IPS-NIHi7 (cell line): ENCODE data around the gene AFAP1.
A peak's percentile ranks its signal among the peaks of the same experiment; 100 is the strongest.

ENCODE experiments used
- DNase-seq: peaks from one replicate; pipeline ENCODE4 v3.0.0; 2012; ENCODE audit warnings: mixed read lengths; ENCODE audit errors: extremely low spot score

AFAP1 gene

DNA sequence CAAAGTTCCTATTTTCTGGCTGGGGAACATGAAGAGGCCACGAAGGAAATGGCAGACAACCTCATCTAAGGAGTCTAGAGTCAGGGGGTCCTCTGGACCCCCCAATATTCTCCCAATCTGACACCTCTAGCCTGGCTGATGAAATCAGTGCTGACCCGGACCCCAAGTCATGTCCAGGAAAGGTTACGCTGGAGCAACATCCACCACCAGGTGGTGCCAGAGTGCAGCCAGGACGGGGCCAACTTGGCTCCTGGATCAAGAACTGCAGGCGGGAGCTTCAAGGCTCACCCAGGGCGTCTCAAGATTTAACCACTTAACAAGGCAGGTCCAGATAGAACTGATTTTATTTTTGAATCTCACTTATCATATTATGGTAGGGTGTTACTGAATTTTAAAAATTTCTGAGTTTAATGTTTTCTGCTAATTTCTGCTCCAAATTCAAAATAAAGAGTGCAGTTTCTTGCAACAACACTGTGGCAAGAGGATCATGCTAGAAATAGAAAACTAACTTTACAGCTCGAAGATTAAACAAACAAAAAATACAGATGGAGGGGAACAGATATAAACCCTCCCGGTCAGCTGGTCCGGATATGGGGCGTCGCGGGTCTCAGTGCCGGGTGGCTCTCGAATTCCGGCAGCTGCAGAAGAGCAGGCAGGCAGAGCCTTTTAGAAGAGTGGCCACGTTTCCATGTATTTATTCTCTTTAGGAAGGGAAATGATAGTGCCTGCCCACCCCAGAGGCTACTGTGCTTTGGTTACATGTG, 135.5 kb downstream of the AFAP1 start:
- peak; percentile 91 for DNase-seq

DNA sequence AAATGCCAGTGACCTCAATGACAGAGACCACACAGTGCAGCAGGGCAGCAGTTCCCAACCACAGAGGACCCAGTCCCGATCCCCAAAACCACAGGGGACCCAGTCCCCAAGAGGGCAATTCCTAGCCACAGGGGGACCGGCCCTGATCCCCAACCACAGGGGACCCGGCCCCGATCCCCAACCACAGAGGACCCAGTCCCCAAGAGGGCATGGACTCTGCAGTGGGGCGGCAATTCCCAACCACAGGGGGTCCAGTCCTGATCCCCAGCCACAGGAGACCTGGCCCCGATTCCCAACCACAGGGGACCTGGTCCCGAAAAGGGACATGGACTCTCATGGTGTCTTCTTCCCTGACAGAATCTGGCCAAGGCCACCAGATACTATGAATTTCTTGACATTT, 136.3 kb downstream of the AFAP1 start:
- DNase-seq = no peak

DNA sequence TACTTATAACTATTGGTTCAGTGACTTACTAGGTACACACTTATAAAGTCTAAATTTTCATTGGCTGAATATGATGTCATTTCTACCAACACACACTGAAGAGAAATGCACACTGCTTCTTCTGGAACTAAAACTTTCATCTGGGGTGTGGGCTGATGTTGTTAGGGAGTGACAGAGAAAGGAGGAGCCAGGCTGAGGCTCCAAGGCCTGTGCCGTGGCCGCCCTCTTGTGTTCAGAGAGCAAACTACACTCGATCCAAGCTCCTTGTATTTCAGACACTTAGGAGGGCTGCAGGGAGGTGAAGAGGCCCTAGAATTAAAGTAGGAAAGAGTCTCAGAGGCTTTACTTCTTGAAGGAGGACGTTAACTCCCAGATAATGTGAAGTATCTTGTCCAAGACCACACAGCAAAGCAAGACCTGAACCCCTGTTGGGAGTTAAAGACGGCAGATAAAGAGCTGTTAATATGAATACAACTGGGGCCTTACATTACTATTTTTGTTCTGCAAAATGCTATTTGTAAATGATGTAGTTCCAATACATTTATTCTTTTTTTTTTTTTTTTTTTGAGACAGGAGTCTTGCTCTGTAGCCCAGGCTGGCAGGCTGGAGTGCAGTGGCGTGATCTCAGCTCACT, 137.5 kb downstream of the AFAP1 start:
- DNase-seq = peak; percentile 88

DNA sequence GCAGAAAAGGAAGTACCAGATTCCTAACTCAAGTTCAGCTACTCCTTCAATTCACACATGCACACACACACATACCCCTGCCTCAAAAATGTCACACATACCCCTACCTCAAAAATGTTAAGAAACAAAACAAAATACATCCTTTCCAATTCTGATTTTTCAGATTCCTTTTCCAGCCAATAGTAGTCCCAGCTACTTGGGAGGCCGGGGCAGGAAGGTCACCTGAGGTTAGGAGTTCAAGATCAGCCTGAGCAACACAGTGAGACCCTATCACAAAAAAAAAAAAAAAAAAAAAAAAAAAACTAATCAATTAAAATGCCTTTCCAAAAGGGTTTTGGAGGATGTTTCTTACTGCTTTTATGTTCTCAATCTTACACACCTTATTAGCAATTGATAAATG, 138.0 kb downstream of the AFAP1 start:
- no peak for DNase-seq

DNA sequence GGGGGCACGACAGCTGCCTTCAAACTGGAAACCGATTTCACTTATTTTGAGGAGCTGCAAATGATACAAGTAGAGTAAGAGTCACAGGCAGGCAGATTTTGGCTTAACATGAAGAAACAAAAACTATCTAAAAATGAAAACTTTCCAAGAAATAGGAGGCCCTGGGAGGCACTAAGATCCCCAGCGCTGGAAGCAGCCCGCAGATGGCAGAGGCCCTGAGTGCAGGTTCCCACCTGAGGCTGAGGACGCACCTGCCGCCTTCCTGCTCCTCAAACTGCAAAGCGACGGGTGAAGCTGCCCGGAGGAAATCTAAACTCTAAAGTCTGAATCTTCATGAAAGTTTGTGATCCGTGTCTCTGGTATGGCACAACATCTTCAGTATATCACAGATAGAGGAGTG, 138.7 kb downstream of the AFAP1 start:
- no peak for DNase-seq

DNA sequence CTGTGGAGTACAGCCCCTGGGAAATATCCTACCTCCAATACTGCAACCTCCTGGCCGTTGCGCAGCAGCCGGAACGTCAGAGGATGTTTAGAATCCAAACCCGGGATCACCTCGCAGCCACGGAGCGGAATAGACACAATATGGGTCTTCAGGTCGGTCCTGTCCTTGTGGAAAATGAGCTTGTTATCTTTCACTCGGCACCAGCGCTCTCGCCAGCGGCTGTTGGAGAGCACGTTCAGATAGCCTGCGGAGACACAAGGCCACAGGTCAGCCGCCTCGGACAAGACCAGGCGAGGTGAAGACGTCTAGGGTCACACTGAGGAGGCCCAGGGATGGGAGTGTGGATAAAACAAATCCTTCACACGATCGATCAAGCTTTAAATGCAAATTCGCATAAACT, 139.3 kb downstream of the AFAP1 start:
- DNase-seq = no peak

DNA sequence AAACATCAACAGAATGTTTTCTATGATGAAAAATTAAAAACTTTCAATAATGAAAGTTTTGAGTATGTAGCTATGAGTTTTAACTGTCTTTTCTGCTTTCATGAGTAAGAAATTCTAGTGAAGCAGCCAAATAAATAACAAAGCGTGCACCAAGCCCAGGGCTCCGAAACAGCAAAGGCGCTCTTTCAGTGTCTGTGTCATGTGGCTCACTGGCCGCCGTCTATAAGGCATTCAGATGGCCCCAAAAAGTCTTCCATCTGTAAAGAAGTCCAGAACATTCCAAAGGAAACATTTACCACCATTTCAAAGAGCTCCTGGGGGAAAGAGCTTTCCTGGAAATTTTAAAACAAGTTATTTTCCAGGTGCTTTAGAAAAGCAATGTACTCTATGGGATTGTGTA, 139.9 kb downstream of the AFAP1 start:
- no peak for DNase-seq

DNA sequence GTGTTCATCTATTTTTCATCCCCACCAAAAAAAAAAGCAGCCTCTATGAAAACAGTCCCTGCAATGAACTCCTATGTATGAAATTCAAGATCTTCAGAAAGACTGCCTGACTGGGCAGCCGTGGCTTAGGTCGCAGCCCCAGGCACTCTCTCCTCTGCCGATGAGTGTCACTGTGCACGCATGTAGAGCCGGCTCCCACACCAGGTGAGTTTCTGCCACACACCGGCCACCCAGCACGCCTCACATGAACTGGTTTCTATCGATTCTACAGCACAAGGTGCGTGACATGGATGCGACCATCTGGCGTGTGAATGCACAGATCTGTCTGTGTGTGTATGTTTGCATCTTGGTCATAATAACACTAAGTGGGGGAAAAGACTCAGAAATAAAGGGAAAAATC, 140.4 kb downstream of the AFAP1 start:
- DNase-seq = no peak

DNA sequence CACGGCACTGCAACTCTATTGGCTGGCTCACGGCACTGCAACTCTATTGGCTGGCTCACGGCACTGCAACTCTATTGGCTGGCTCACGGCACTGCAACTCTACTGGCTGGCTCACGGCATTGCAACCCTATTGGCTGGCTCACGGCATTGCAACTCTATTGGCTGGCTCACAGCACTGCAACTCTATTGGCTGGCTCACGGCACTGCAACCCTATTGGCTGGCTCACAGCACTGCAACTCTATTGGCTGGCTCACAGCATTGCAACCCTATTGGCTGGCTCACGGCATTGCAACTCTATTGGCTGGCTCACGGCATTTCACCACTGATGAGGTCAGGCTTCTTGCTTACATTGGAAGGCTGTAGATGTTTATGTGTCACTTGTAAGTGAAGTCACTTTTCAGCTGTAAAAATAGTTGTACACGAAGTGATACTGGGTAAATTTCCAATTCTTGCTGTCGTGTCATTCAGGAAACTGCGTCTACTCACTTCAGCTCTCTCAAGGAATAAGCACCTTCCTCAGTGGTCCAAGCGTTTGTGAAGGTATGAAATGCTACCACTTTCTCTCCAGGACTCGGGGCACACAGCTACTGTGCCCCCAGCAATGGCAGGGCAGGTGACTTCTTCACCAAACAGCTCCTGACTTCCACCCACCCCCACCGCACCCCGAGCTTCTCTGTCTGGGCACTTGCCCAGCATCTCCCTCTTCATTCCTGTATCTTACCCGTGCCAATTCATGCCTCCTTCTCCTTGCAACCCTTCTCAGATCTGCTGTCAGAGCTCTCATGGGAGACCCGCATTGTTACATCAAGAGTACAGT, 141.3 kb downstream of the AFAP1 start:
- DNase-seq = no peak

DNA sequence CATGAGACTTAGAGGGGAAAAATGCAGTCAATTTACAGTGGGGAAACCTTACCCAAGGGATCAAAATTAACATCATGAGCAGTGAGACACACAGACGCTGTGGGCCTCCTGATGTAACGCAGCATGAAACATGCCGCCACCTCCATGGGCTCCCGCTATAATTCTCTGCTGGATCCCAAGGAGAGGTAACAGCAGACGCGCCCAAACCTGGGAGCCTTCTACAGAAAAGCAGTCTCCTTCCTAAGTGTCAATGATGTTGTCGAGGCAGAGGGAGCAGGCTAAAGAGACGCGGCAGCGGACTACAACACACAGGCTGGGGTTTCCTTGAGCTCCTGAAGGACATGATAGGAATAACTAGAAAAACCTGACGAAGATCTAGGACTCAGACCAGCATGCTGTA, 142.3 kb downstream of the AFAP1 start:
- DNase-seq = no peak

DNA sequence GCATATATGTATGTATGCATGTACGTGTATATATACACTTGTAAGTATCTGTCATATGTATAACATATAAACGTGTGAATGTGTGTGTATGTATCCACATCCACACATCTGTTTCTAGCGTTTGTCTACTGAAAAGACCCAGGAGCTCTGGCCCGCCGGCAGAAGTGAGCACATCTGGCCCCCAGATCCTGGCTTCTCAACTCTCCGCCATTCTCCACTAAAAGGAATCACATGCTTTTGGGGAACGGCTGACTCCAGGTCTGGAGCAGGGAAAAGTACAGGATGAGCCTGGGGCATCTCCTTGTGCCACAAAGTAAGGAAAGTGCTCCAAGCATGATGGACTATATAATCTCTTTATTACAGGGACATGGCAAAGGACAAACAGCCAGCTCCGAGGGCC, 143.7 kb downstream of the AFAP1 start:
- no peak for DNase-seq

DNA sequence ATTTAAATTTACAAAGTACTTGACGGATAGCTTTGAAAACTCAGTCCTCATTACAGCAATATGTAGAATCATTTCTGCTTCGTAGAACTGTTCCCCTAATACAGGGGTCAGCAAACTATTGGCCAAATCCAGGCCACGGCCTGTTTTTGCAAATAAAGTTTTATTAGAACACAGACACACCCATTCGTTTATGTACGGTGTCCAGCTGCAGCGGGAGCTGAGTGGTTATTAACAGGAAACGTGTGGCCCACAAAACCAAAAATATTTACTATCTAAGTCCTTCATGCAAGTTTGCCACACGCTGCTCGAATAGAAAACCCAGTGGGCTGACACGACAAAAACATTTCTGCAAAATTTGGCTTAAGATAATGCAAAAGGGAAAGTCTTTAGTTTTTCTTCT, 146.5 kb downstream of the AFAP1 start:
- DNase-seq = no peak

DNA sequence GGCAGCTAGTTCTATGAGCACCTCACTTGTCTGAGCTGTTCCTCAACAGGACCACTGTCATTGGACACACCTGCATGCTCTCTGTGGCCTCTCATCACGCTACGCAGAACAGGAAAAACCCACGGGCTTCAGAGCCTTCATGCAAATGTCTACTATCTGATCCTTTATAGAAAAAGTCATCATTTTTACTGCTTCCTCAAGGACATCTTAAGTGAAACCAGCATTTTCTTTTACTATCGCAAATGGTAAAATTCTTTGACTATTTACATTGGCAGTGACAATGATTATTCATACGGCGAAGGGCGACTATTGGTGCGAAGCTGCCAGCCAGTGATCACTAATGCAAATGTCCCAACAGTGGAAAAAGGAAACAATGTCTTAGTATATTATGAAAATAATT, 147.0 kb downstream of the AFAP1 start:
- DNase-seq = no peak

DNA sequence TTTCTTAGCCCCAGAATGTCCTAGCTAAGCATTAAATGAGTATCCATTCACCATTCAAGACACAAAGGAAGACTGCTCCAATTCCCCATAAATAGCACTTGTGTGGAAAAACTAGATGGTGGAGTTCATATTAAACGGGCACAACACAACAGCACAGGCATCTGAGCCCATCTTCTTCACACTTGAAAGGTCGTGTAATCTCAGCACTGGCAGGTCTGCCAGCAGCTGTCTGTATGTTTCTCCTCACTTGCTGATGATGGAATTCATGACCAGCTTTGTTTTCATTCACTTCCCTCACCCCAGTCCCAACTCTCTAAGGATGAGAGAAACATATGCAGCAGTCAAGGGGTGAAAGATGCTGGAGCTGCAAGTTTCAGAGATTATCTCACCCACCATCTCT, 148.7 kb downstream of the AFAP1 start:
- no peak for DNase-seq

DNA sequence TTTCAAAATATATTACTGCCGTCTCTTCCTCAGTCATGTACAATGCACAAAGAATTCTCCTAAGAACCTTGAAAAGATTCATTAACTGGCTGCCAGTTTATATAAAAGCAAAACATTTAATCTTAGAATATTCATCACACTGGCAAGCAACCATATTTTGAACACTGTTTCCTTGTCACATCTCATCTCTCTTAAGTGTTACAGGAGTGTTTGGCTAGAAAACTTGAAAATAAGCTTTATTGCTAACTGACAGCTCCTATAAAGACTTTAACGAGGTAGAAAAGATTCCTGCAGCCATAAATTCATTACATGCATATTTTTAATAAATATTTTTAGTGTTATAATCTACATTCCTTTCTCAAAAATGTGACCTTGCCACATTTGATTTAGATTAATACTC, 149.6 kb downstream of the AFAP1 start:
- no peak for DNase-seq

DNA sequence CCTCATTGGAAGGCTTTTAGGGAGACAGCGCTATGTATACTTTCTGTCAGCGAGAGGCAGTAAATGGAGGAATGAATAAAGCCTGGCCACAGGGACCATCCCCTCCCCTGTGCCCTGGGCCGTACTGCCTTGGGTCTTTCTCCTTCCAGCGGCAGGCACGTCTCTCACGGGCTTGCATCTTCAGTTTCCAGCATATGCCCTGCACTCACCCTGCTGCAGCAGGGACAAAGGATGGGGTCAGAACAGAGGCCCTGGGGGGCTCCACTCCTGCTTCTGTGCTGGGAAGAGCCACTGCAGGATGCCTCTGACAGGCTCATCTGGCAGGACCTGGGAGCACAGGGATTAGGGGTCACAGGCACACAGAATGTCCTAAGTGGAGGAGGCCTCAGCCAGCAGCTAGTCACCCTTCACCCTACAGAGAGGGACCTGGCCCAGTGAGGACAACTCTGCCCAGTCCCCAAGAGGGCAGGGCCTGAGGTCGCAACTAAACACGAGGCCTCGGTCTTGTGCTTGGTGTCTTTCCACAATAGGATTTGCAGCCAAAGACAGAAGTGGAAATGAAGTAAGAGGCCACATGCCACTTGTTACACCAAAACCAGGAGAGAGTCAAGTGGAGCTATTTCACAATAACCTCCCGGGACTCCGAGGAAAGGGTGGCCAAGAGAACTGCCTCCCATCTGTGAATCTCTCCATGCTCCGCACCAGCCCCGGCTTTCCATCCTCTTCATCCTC, 150.8 kb downstream of the AFAP1 start:
- no peak for DNase-seq

DNA sequence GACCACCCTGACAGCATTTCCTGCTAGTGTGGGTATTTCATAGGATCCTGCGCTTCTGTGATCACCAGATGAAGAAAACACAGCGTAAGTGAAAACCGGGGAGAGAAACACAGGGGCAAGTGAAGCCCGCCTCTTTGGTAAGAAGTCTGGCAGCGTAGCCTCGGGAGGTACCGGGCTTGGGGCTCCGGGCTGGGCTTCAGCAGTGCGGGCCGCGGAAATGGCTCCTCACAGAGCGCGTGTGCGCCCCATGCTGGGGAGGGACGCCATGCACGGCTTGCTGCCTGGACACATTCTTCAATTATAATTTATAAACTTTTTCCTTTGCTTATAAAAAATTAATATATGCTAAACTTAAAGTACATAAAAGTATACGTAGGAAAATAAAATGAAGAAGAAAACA, 151.5 kb downstream of the AFAP1 start:
- no peak for DNase-seq

DNA sequence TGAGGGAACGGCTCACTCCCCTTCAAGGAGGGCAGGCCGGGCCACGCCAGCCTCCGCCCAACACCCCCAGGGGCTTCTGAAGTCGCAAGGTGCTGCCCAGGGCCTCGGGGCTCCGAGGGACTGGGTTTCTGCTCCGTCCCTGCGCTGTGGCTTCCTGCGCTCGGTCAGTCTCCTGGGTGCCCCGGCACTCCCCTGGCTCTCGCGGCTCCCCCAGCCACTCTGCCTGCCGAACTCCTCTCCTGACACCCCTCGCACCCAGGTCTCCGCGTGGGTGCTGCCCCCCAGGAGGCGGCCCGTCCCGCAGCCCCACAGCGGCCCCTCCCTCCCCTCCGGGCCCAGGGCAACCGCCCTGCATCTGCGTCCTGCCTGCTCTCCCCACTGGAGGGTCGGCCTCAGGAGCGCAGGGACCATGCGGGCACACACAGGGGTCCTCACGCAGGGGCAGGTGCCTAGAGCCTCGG, 151.9 kb downstream of the AFAP1 start:
- DNase-seq = no peak

DNA sequence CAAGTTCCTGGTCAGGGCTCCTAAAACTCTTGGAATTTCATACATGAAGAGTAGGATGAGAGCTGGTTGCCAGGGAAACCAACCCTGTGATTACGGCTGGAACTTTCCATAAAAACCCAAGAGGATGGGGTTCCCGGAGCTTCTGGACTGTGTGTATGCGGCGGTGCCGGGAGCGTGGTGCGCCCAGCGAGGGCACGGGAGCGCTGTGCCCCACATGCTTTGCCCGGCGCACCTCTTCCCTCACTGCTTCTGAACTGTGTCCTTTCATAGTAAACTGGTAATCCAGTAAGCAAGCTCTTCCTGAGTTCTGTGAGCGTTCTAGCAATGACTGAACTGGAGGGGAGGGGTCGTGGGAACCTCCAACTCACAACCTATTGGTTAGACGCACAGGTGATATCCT, 152.6 kb downstream of the AFAP1 start:
- DNase-seq = no peak

DNA sequence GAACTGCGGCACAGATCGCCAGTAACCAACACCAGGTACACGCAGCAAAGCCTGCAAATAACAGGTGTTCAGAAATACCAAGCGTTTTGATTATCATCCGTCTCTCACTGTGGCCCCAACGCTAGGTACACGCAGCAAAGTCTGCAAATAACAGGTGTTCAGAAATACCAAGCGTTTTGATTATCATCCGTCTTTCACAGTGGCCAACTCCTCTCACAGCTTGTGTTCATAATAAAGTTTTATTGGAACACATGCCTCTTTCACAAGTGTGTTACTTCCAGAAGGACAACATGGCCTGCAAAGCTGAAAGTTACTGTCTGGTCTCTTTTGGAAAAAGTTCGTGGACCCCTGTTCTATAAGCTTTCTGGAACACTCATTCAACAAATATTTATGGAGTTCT, 153.1 kb downstream of the AFAP1 start:
- DNase-seq = no peak

DNA sequence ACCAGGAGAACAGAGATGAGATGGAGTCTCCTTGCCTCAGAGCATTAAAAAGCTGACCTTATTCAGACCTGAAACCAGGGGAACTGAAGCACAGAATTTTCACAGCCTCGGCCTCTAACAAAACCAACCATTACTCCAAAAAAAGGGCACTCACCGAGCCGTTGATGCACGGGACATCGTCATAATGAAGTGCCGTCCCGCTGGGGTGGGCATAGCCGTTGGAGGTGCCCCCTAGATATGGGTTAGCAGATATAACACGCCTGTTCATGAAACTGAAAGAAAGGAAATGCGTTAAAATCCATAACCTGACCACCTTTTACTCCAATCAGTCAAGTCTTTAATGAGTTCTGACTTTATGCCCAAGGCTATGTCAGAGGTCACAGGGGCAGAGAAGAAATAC, 153.6 kb downstream of the AFAP1 start:
- no peak for DNase-seq

DNA sequence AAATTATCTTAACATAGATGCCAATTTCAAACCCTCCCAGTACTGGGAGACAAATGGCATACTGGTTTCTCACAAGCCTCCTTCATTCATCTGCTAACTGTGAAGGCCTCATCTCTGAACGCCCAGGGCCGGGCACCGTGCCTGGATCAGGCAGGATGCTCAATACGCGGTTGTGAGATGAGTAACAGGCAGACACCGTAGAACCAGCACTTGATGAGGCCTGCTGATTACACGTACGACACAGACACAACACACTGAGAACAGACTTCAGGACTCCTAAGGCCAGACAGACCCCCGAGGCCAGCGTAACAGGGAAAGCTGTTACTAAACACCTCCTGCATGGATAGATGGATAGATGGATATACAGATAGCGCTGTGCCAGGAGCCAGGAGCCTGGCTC, 154.6 kb downstream of the AFAP1 start:
- no peak for DNase-seq
